Measurements from ENCODE around the gene CHMP2A. TPM values are rescaled to one million over a fixed set of nuclear protein-coding genes. Genes with fewer than 3 reads are reported as not detected.
A peak's percentile ranks its signal among the peaks of the same experiment; 100 is the strongest.

Gene CHMP2A
- total and polyA plus RNA-seq, 2 of the 13 experiments (the other 11 are each of a cell fraction or from before 2014, with no cell fraction given) = 49.7 to 55.0 TPM

GRCh38 chr19:58538257-58539168 lies 16.4 kb downstream of the CHMP2A start (continued):
- TF ChIP-seq THAP9 (CRISPR knock-in tag; IDR thresholded peaks at IDR 0.05; ENCODE audit: borderline replicate concordance) (no peak), ZNF446 (CRISPR knock-in tag; IDR thresholded peaks at IDR 0.05) (peak; percentile 43; the same call in 1 of the 2 replicates), POGK (CRISPR knock-in tag; conservative IDR thresholded peaks at IDR 0.05) (no peak), SETDB1 (CRISPR knock-in tag; IDR thresholded peaks at IDR 0.05; ENCODE audit: borderline replicate concordance) (no peak), TP53 (CRISPR knock-in tag; conservative IDR thresholded peaks at IDR 0.05) (no peak), ZNF687 (CRISPR knock-in tag; IDR thresholded peaks at IDR 0.05) (peak; percentile 80), ATF4 (CRISPR knock-in tag; IDR thresholded peaks at IDR 0.05) (no peak), ZFX (CRISPR knock-in tag; IDR thresholded peaks at IDR 0.05; ENCODE audit: low read depth) (peak; percentile 49), ZNF20 (CRISPR knock-in tag; IDR thresholded peaks at IDR 0.05) (no peak), ZBTB10 (CRISPR knock-in tag; IDR thresholded peaks at IDR 0.05; ENCODE audit: borderline replicate concordance) (no peak), DMAP1 (CRISPR knock-in tag; IDR thresholded peaks at IDR 0.05) (no peak), NONO (IDR thresholded peaks at IDR 0.05) (no peak), NONO (CRISPR knock-in tag; conservative IDR thresholded peaks at IDR 0.05) (no peak)
